Stimulated activated CD4-positive, alpha-beta T cell treated with anti-CD3 and anti-CD28 coated beads, Interleukin-4, amount 100 ng/mL, for 48 hours (primary cell): ENCODE measurements around the gene CAMK2B.

Source experiments
- DNase-seq, 2 donors: peaks; one replicate each; pipeline ENCODE4 v3.0.0-alpha.2; 2020; ENCODE audit warnings: low read depth in 2 of 2

The CAMK2B gene

DNA sequence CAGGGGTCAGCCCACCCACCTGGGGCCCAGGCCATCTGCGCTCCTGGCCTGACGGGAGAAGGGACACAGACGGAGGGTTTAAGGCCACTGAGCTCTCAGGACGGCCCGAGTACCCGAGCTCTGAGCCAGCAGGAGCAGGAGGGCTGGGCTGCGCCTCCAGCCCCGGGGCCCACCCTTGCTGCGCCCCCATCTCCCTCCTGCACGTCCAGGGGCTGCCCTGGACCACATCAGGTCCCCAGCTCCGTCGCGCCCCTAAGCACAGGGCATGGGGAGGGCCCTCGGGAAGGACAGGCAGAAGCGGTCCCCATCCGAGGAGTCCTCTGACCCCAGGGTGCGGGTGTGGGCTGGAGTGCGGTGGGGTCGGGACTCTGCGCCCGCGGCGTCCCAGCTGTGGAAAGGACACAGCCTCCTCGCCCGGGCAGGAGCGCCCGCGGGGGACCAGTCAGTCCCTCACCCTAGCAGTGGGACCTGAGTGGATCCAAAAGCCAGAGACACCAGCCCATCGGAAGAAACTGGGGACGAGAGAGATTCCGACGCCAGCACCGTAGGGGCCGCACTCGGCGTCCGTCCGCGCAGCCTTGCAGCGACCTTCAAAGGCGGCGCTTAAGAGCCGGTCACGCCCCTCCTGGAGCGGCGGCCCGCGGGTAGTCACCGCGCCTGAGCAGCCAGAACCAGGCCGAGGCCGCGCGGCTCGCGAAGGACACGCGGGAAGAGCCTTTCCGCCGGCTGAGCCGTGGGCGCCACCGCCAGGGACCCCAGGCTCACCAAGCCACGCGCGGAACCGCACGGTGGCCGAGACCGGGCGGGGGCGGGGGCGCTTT lies 15.9 kb downstream of the CAMK2B start:
- DNase-seq = peak; percentile 34 to 36

GRCh38 chr7:44308596-44309270 lies 16.7 kb downstream of the CAMK2B start:
- no peak for DNase-seq

GRCh38 chr7:44307905-44308595 lies 17.3 kb downstream of the CAMK2B start:
- DNase-seq = no peak

DNA sequence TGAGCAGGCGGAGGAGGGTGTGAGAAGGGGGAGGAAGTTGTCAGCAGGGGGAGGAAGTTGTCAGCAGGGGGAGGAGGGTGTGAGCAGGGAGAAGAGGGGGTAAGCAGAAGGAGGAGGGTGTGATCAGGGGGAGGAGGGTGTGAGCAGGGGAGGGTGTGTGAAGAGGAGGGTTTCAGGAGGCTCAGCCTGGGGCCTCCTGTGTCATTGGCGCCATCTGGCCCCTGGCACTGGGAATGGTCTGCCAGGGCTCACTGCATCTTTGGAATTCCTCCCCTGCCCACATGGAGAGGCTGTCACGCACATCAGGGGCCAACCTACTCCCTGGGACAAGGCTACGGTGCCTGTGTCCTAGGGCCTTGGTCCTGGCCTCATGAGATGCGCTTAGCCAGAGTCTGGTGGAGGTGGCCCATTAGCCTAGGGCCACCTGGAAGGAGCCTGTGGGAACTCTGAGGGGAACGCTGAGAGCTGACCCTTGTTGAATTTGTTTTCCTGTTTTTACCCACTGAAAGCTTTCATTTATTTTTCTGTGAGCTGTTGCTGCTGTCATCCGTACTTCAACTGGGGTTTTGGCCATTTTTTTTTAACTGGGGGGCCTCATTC lies 18.0 kb downstream of the CAMK2B start:
- no peak for DNase-seq

DNA sequence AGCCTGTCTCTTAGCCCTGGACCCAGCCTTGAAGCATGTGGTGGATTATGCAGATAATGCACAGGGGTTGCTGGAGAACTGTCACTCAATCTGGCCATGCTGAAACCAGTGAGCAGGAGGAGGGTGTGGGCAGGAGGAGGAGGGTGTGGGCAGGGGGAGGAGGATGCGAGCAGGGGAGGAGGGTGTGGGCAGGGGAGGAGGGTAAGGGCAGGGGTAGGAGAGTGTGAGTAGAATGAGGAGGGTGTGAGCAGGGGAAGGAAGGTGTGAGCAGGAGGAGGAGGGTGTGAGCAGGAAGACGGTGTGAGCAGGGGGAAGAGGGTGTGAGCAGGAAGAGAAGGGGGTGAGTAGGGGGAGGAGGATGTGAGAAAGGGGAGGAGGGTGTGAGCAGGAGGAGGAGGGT lies 18.8 kb downstream of the CAMK2B start:
- no peak for DNase-seq

DNA sequence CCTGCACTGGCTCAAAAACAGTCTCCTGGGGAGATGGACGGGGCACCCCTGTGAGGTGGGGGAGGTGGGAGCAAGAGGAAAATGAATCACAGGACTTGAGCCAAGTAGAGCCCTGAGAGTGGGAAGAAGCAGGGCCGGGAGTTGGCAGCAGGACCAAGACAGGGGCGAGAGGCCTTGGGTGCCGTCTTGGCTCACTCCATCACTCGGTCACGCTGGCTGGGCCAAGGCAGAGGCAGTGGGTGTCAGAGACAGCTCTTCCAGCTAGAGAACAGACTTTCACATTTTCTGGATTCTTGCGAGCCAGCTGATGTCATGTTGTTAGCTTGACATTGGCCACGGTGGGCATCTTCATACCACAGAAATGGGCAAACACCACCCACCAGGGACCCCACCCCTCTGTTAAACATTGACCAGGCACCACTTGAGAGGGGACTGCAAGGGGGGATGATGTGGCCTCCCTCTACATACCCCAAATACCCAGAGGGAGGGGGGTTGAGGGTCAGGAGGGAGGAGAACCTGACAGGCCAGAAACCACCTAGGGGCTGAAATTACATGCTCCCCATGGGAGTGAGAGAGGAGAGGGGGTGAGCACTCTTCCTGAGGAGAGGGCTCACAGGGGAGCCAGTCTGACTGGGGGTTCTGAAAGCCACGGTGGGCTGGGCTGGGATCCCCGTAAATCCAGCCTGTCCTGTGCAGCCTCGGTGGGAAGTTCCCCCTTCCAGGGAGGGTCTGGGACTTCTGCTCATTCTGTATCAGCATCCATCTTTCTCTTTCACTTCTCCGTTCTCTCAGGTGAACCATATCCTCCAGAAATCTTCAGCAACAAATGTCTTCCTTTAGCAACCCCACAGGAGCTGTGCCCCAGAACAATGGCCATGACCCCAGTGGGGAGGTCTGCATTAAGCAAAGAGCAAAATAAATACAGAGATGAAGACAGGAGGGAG lies 19.6 kb downstream of the CAMK2B start:
- DNase-seq = no peak

DNA sequence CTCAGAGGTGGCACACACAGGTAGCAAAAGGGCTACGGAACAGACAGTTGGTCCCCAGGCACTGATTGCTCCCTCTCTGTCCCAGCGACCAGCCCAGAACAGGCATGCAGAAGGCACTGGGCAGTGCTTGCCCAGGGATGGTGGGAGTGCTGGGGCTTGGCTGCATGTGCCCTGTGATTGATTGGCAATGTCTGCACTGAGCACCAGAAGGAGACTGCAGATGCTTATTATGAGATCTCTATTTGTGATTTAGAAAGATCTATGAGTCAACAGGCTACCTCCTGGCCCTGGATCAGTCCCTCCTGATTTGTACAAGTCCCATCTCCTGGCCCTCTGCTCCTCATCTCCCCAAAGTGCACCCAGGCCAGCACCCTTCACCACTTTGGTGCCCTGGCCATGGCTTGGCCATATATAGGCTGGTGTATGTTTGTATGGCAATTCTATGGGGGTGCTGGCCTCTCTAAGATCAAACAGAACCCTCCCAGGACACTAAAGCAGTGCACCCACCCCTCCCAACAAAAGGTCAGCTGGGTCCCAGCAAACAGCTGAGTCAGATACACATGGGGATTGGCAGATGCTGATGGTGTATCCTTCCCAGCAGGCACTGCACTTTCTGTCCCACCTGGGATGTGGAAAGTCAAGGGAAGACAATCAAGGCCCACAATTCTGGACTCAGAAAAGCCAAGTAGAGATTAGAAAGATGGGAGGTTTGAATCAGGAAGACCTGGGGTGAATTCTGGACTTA lies 30.9 kb downstream of the CAMK2B start:
- no peak for DNase-seq

DNA sequence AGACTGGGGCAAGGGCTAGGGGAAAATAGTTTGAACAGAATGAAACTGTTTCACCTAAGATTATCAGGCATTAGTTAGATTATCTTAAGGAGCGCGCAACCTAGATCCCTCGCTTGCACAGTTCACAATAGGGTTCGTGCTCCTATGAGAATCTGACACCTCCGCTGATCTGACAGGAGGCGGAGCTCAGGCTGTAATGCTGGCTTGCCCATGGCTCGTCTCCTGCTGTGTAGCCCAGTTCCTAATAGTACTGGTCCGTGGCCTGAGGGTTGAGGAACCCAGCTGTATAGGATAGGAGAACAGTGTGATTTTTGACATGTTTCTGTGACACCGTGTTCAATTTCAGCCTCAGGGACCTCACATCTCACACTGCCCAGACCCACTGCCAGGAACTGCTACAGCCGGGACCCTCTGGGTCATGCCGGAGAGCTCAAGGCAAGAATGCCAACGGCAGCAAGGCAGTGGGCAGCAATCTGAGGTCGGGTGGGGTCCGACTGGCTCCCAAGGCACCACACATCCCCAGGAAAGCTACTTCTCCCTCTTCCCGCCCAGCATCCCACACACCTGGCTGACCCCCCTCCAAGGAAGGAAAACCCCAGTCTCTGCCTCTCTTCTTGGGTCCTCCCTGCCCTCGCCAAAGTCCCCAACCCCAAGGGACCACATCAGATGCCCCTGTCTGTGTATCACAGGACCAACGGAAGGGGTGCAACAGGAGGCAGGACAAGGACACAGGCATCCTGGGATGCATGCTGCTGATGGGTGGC lies 31.7 kb downstream of the CAMK2B start:
- DNase-seq = no peak

- DNase-seq = no peak
Measured at GRCh38 chr7:44292876-44293560, 32.4 kb downstream of the CAMK2B start.

- DNase-seq = no peak
Measured at GRCh38 chr7:44292420-44292817, 33.0 kb downstream of the CAMK2B start.

GRCh38 chr7:44291733-44292419 lies 33.5 kb downstream of the CAMK2B start:
- no peak for DNase-seq

DNA sequence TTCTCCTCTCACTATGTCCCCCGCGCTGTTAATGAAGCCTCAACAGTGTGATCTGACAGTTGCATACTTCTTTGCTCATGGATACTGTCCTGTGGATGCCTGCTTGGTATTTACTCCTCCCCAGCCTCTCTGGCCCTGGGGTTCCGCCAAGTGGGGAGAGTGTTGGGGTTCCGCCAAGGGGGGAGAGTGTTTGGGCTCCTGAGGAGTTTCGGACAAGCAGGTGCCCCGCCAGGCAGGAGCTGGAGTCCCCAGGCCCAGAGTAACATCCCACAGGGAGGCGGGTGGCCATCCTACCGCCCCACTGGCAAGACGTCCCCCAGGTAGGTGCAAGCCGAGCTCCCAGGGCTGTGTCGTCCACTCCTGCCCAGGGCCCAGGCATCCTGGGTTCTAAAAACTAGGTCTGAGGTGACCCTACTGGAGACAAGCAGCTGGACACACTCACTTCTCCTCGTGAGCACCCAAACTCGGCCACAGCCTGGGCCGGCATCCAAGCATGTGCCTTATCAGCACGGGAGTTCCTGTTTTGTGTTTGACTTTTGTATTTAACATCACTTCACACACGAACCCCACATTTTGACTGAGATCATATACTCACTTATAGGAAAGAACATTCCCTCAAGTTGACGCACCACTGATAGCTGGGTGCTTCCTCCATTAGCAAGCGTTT lies 34.2 kb downstream of the CAMK2B start:
- DNase-seq = no peak

DNA sequence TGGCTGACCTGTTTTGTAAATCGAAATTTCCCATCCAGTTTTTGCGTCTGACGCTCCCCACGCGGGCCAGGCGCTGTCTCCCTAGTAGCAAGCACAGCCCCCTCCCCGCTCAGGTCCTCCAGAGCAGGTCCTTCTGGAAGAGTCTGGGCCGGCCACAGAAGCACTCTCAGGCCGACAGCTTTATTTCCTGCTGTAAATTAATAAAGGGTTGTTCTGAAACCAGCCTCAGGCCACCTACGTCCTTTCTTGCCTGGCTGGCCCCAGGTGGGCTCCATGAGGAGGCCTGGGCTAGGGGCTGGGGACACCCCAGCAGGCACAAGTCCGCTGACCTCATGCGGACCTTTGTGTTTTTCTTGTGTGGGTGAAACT lies 35.2 kb downstream of the CAMK2B start:
- DNase-seq = no peak

- no peak for DNase-seq
Measured at GRCh38 chr7:44289341-44290251, 35.8 kb downstream of the CAMK2B start.

DNA sequence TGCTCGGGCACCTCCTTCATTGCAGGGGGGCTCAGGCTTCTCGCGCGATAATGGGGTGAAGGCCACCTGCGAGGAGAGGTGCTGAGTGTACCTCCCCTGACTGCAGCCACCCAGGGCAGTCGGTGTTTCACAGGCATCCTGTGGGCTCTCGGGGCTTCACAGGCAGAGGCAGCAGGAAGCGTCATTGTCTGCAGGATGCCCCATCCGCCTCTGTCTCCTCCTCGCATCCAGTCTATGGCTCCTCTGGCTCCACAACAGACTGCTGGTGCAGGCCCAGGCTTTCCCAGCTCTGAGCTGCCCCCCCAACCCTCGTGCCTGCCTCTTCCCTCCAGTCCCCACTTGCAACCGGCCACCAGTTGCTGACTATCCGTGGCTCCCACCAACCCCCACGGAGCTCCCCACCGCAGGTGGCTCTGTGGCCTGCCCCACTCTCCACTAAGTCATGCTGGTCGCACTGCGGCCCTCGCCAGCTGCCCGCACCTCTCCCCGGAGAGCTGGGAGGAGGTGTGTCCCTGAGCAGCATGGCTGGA lies 36.5 kb downstream of the CAMK2B start:
- DNase-seq = no peak

- no peak for DNase-seq
Measured at GRCh38 chr7:44288381-44288685, 37.1 kb downstream of the CAMK2B start.
